H9 (cell line): ENCODE measurements around the gene ZFAND3. TPM values are rescaled to one million over a fixed set of nuclear protein-coding genes. Genes with fewer than 3 reads are reported as not detected.

Source experiments
- DNase-seq: peaks from one replicate; pipeline ENCODE4 v3.0.0-alpha.2; 2017
- H2AFZ ChIP-seq: one replicate; pipeline ENCODE4 v1.6.1; 2013; ENCODE audit warnings: mild to moderate bottlenecking, low read length, control low read depth, moderate library complexity
- H2AK5ac ChIP-seq: 2 replicates; pipeline ENCODE4 v1.6.1; 2013; ENCODE audit warnings: low read length, control low read depth, mixed read lengths; ENCODE audit not compliant: insufficient read length
- H2BK120ac ChIP-seq: one replicate; pipeline ENCODE4 v1.6.1; 2013; ENCODE audit warnings: low read depth, mild to moderate bottlenecking, low read length, control low read depth, inconsistent platforms; ENCODE audit not compliant: poor library complexity, severe bottlenecking
- H2BK12ac ChIP-seq: 2 replicates; pipeline ENCODE4 v1.6.1; 2013; ENCODE audit warnings: low read length, control low read depth, mixed read lengths, low read depth; ENCODE audit not compliant: insufficient read length
- H2BK15ac ChIP-seq: 2 replicates; pipeline ENCODE4 v1.6.1; 2013; ENCODE audit warnings: low read depth, low read length, control low read depth
- H2BK20ac ChIP-seq: one replicate; pipeline ENCODE4 v1.6.1; 2013; ENCODE audit warnings: low read depth, mild to moderate bottlenecking, low read length, control low read depth, inconsistent platforms; ENCODE audit not compliant: poor library complexity, severe bottlenecking
- H2BK5ac ChIP-seq: 2 replicates; pipeline ENCODE4 v1.6.1; 2013; ENCODE audit warnings: low read length, control low read depth, mixed read lengths; ENCODE audit not compliant: insufficient read length
- H3K14ac ChIP-seq: 2 replicates; pipeline ENCODE4 v1.6.1; 2013; ENCODE audit warnings: low read length, control low read depth; ENCODE audit not compliant: insufficient read depth
- H3K18ac ChIP-seq: 2 replicates; pipeline ENCODE4 v1.6.1; 2013; ENCODE audit warnings: low read depth, mild to moderate bottlenecking, mixed read lengths, low read length, control low read depth; ENCODE audit not compliant: insufficient read length
- H3K23ac ChIP-seq: 2 replicates; pipeline ENCODE4 v1.6.1; 2013; ENCODE audit warnings: low read length, control low read depth, mixed read lengths, low read depth; ENCODE audit not compliant: insufficient read length
- H3K23me2 ChIP-seq: 2 replicates; pipeline ENCODE4 v1.6.1; 2013; ENCODE audit warnings: low read depth, mild to moderate bottlenecking, mixed read lengths, low read length, control low read depth; ENCODE audit not compliant: insufficient read length, poor library complexity, severe bottlenecking
- H3K27ac ChIP-seq: 2 replicates; pipeline ENCODE4 v1.5.1; 2013; ENCODE audit warnings: low read length, control low read depth, mixed read lengths, low read depth; ENCODE audit not compliant: insufficient read length
- H3K27me3 ChIP-seq: 2 replicates; pipeline ENCODE4 v1.6.1; 2013; ENCODE audit warnings: low read length, control low read depth, inconsistent platforms; ENCODE audit not compliant: insufficient read depth
- H3K4ac ChIP-seq: 2 replicates; pipeline ENCODE4 v1.6.1; 2013; ENCODE audit warnings: low read depth, mild to moderate bottlenecking, control low read depth, inconsistent platforms, low read length, moderate library complexity
- H3K4me1 ChIP-seq: 2 replicates; pipeline ENCODE4 v1.6.1; 2013; ENCODE audit warnings: low read length, control low read depth, inconsistent platforms; ENCODE audit not compliant: insufficient read depth
- H3K4me2 ChIP-seq: 2 replicates; pipeline ENCODE4 v1.6.1; 2013; ENCODE audit warnings: low read length, control low read depth, mixed read lengths; ENCODE audit not compliant: insufficient read length, insufficient read depth
- H3K56ac ChIP-seq: 2 replicates; pipeline ENCODE4 v1.6.1; 2013; ENCODE audit warnings: low read depth, mild to moderate bottlenecking, mixed read lengths, low read length, control low read depth; ENCODE audit not compliant: insufficient read length
- H3K79me1 ChIP-seq: 2 replicates; pipeline ENCODE4 v1.6.1; 2013; ENCODE audit warnings: low read depth, mild to moderate bottlenecking, moderate library complexity, low read length, control low read depth, inconsistent platforms; ENCODE audit not compliant: insufficient read depth, poor library complexity, severe bottlenecking
- H3K79me2 ChIP-seq: 2 replicates; pipeline ENCODE4 v1.6.1; 2013; ENCODE audit warnings: low read length, control low read depth, inconsistent platforms; ENCODE audit not compliant: insufficient read depth
- H3K9ac ChIP-seq: 2 replicates; pipeline ENCODE4 v1.6.1; 2013; ENCODE audit warnings: low read length, control low read depth, mixed read lengths; ENCODE audit not compliant: insufficient read length; ENCODE audit errors: extremely low read depth
- H3K9me3 ChIP-seq: one replicate; pipeline ENCODE4 v1.6.1; 2013; ENCODE audit warnings: low read depth, low read length, inconsistent platforms; ENCODE audit not compliant: control insufficient read depth
- H3T11ph ChIP-seq: one replicate; pipeline ENCODE4 v1.6.1; 2013; ENCODE audit warnings: mild to moderate bottlenecking, low read length, control low read depth, inconsistent platforms
- H4K20me1 ChIP-seq: one replicate; pipeline ENCODE4 v1.6.1; 2013; ENCODE audit not compliant: control insufficient read depth, insufficient read length, insufficient read depth
- H4K5ac ChIP-seq: 2 replicates; pipeline ENCODE4 v1.6.1; 2013; ENCODE audit warnings: low read depth, mild to moderate bottlenecking, mixed read lengths, low read length, control low read depth; ENCODE audit not compliant: insufficient read length
- H4K8ac ChIP-seq: replicated peaks from 2 replicates; pipeline ENCODE4 v1.6.1; 2013; ENCODE audit warnings: low read length, control low read depth, mixed read lengths, low read depth; ENCODE audit not compliant: insufficient read length
- H4K91ac ChIP-seq: 2 replicates; pipeline ENCODE4 v1.6.1; 2013; ENCODE audit warnings: low read depth, mild to moderate bottlenecking, moderate library complexity, mixed read lengths, low read length, control low read depth; ENCODE audit not compliant: insufficient read length
- H3K27ac Mint-ChIP-seq, 3 experiments: 2 replicates in 2 of 3; 3 replicates in 1 of 3; pipeline ENCODE4 v1.8.0; 2020 to 2021; ENCODE audit warnings: mixed read lengths in 3 of 3, mild to moderate bottlenecking in 1 of 3, moderate library complexity in 1 of 3
- H3K27me3 Mint-ChIP-seq: 2 replicates; pipeline ENCODE4 v1.8.0; 2021; ENCODE audit warnings: low read depth, mild to moderate bottlenecking, moderate library complexity, mixed read lengths
- H3K36me3 Mint-ChIP-seq, 3 experiments: 2 replicates in 2 of 3; 3 replicates in 1 of 3; pipeline ENCODE4 v1.8.0; 2020 to 2021; ENCODE audit warnings: low read depth in 3 of 3, mixed read lengths in 3 of 3; ENCODE audit not compliant: insufficient read depth in 1 of 3
- H3K4me1 Mint-ChIP-seq, 2 experiments: 2 replicates each; pipeline ENCODE4 v1.8.0; 2020; ENCODE audit warnings: mixed read lengths in 2 of 2
- H3K4me3 Mint-ChIP-seq, 2 experiments: 2 replicates in 1 of 2; 3 replicates in 1 of 2; pipeline ENCODE4 v1.8.0; 2020 to 2021; ENCODE audit warnings: mild to moderate bottlenecking in 2 of 2, mixed read lengths in 2 of 2, moderate library complexity in 1 of 2
- H3K9me3 Mint-ChIP-seq, 2 experiments: 2 replicates in 1 of 2; 3 replicates in 1 of 2; pipeline ENCODE4 v1.8.0; 2020; ENCODE audit warnings: mild to moderate bottlenecking in 2 of 2, mixed read lengths in 2 of 2, moderate library complexity in 1 of 2
- WGBS: extraction: QIAGEN DNeasy Blood & Tissue Kit; methylation state at CpG from one replicate; pipeline ENCODE4 v1.1.7; 2013; ENCODE audit warnings: missing lambda C conversion rate, low lambda C conversion rate, mixed read lengths; ENCODE audit not compliant: insufficient read length; ENCODE audit errors: extremely low coverage; 5-methylcytosine and 5-hydroxymethylcytosine counted together
- total RNA-seq: library from RNA; stranded (reverse); gene quantifications from 2 replicates; pipeline ENCODE4 v1.2.1, GENCODE V29; 2021
- TF ChIP-seq, protein P1 (sequence below): fragments of 200-600 bp; sonication (generic); conservative IDR thresholded peaks from 3 replicates; pipeline ENCODE4 v1.8.0; 2021; ENCODE audit warnings: antibody characterized with exemption, mild to moderate bottlenecking

Gene ZFAND3
- total RNA-seq, 1 experiment from 2014 or later: 57.7 TPM

GRCh38 chr6:37982317-37982716 lies 162.8 kb downstream of the ZFAND3 start:
- TF ChIP-seq, protein P1, sequence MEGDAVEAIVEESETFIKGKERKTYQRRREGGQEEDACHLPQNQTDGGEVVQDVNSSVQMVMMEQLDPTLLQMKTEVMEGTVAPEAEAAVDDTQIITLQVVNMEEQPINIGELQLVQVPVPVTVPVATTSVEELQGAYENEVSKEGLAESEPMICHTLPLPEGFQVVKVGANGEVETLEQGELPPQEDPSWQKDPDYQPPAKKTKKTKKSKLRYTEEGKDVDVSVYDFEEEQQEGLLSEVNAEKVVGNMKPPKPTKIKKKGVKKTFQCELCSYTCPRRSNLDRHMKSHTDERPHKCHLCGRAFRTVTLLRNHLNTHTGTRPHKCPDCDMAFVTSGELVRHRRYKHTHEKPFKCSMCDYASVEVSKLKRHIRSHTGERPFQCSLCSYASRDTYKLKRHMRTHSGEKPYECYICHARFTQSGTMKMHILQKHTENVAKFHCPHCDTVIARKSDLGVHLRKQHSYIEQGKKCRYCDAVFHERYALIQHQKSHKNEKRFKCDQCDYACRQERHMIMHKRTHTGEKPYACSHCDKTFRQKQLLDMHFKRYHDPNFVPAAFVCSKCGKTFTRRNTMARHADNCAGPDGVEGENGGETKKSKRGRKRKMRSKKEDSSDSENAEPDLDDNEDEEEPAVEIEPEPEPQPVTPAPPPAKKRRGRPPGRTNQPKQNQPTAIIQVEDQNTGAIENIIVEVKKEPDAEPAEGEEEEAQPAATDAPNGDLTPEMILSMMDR: no peak
- Histone ChIP-seq H3K14ac (no peak overlapping the region), H3K56ac (no peak overlapping the region), H3K27me3 (no peaks in the 10 kb centered on the region), H3K23me2 (no peaks in the 10 kb centered on the region), H2BK20ac (no peak overlapping the region), H2AK5ac (no peak overlapping the region), H3K4me1 (no peaks in the 10 kb centered on the region; the same call in 1 of the 2 replicates), H3K9ac (no peak overlapping the region), H3K27ac (no peak overlapping the region), H4K5ac (no peak overlapping the region), H3K79me1 (peaks cover 9% of the 10 kb centered on the region), H3K18ac (no peak overlapping the region), H4K8ac (no peak overlapping the region), H3K79me2 (peaks cover 9% of the 10 kb centered on the region; the same call in 1 of the 2 replicates), H2BK120ac (no peak overlapping the region), H2BK5ac (no peak overlapping the region), H3T11ph (no peak overlapping the region), H4K20me1 (peaks cover 3% of the 10 kb centered on the region), H2BK12ac (no peak overlapping the region), H3K23ac (no peak overlapping the region), H2BK15ac (no peak overlapping the region), H3K4me2 (no peak overlapping the region), H4K91ac (no peak overlapping the region), H2AFZ (no peak overlapping the region), H3K9me3 (no peaks in the 10 kb centered on the region), H3K4ac (no peak overlapping the region)
- Mint-ChIP-seq H3K36me3 (no peaks in the 10 kb centered on the region), H3K27ac (no peak overlapping the region), H3K4me1 (peaks cover 7 to 14% of the 10 kb centered on the region in 2 experiments), H3K9me3 (no peaks in the 10 kb centered on the region), H3K4me3 (no peak overlapping the region), H3K27me3 (no peaks in the 10 kb centered on the region)
- DNase-seq: no peak
- no CpG with 5 or more reads among the region's 3 CpGs for WGBS
